Ishikawa (cell line): ENCODE measurements around the gene CDK9.

Experiments used
- CEBPB ChIP-seq: IDR thresholded peaks from 2 replicates; pipeline ENCODE4 v1.6.1; 2012
- CREB1 ChIP-seq: IDR thresholded peaks from 2 replicates; pipeline ENCODE4 v1.6.1; 2012; ENCODE audit warnings: low read depth
- EGR1 ChIP-seq: IDR thresholded peaks from 2 replicates; pipeline ENCODE4 v1.6.1; 2012
- EP300 ChIP-seq: IDR thresholded peaks from 2 replicates; pipeline ENCODE4 v1.6.1; 2012; ENCODE audit warnings: borderline replicate concordance
- FOXM1 ChIP-seq: IDR thresholded peaks from 2 replicates; pipeline ENCODE4 v1.6.1; 2012; ENCODE audit warnings: low read depth, borderline replicate concordance
- MAX ChIP-seq: IDR thresholded peaks from 2 replicates; pipeline ENCODE4 v1.6.1; 2012
- NFIC ChIP-seq: IDR thresholded peaks from 2 replicates; pipeline ENCODE4 v1.6.1; 2012
- RAD21 ChIP-seq: IDR thresholded peaks from 2 replicates; pipeline ENCODE4 v1.6.1; 2012; ENCODE audit warnings: low read depth
- REST ChIP-seq: IDR thresholded peaks from 2 replicates; pipeline ENCODE4 v1.6.1; 2012; ENCODE audit warnings: low read depth, mild to moderate bottlenecking
- TAF1 ChIP-seq: IDR thresholded peaks from 2 replicates; pipeline ENCODE4 v1.6.1; 2012; ENCODE audit warnings: low read depth, mild to moderate bottlenecking
- TCF12 ChIP-seq: IDR thresholded peaks from 2 replicates; pipeline ENCODE4 v1.6.1; 2012; ENCODE audit warnings: low read depth
- TEAD4 ChIP-seq: IDR thresholded peaks from 2 replicates; pipeline ENCODE4 v1.6.1; 2012
- YY1 ChIP-seq: IDR thresholded peaks from 2 replicates; pipeline ENCODE4 v1.6.1; 2012; ENCODE audit warnings: low read depth
- ZBTB7A ChIP-seq: IDR thresholded peaks from 2 replicates; pipeline ENCODE4 v1.6.1; 2012; ENCODE audit warnings: low read depth
- TF ChIP-seq, protein P1 (sequence below): IDR thresholded peaks from 2 replicates; pipeline ENCODE4 v1.6.1; 2012

The CDK9 gene

DNA sequence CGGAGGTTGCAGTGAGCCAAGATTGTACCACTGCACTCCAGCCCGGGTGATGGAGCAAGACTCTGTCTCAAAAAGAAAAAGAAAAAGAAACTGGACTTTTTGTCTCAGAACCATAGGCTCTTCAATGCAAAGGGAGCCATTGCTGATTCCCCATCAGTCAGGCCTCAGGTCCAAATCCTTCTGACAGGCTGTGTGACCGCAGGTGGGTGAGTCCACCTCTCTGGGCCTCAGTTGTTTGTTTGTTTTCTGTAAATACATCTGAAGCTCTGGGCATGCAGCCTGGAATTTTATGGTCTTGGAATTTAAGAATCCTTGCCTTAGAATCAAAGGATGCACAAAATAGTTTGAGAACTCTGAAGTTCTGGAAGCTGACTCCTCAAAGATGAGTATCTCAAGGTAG lies 29.6 kb upstream of the CDK9 start:
- no peak for TF ChIP-seq YY1
- TF ChIP-seq RAD21: no peak
- TF ChIP-seq TCF12: no peak
- TF ChIP-seq MAX: no peak
- no peak for TF ChIP-seq NFIC
- TF ChIP-seq, protein P1, sequence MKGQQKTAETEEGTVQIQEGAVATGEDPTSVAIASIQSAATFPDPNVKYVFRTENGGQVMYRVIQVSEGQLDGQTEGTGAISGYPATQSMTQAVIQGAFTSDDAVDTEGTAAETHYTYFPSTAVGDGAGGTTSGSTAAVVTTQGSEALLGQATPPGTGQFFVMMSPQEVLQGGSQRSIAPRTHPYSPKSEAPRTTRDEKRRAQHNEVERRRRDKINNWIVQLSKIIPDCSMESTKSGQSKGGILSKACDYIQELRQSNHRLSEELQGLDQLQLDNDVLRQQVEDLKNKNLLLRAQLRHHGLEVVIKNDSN: no peak
- TF ChIP-seq TEAD4: no peak
- TF ChIP-seq EGR1: no peak
- TF ChIP-seq CEBPB: no peak
- no peak for TF ChIP-seq TAF1
- TF ChIP-seq REST: no peak
- no peak for TF ChIP-seq FOXM1
- no peak for TF ChIP-seq CREB1
- TF ChIP-seq ZBTB7A: no peak
- TF ChIP-seq EP300: no peak

- TF ChIP-seq TEAD4: no peak
- TF ChIP-seq TAF1: no peak
- TF ChIP-seq FOXM1: no peak
- no peak for TF ChIP-seq ZBTB7A
- TF ChIP-seq REST: no peak
- no peak for TF ChIP-seq YY1
- TF ChIP-seq MAX: no peak
- no peak for TF ChIP-seq NFIC
- TF ChIP-seq CREB1: no peak
- no peak for TF ChIP-seq RAD21
- TF ChIP-seq EP300: no peak
- no peak for TF ChIP-seq TCF12
- no peak for TF ChIP-seq EGR1
- TF ChIP-seq, protein P1: no peak
- no peak for TF ChIP-seq CEBPB
Observed at GRCh38 chr9:127758843-127759242, 27.0 kb upstream of the CDK9 start.

DNA sequence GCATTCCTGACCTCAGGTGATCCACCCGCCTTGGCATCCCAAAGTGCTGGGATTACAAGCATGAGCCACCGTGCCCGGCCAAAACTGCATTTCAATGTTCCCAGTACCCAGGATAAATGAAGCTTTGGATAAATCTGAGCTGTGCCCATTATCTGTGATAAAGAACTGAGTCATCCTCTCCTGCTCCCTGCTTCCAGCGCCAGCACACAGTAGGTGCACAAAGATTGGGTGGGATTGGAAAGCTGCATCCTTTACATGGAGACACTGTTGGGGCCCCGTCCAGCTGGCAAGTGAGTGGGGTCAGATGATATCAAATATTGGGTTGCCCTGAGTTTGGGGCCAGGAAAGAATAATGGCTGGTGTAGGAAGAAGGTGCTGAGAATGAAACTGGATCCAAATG lies 24.8 kb upstream of the CDK9 start:
- TF ChIP-seq TCF12 (no peak), FOXM1 (no peak), TEAD4 (no peak), ZBTB7A (no peak), REST (no peak), CEBPB (no peak), MAX (no peak), EP300 (no peak), YY1 (no peak), EGR1 (no peak), RAD21 (no peak), TAF1 (no peak)

- TF ChIP-seq TEAD4 (no peak), FOXM1 (no peak), EGR1 (no peak), ZBTB7A (no peak), EP300 (no peak), TCF12 (no peak), TAF1 (no peak), CEBPB (no peak)
Observed at GRCh38 chr9:127761491-127761956, 24.3 kb upstream of the CDK9 start.
